GM21786 (cell line): ENCODE data around the gene MGAT4B.

Source experiments
- ATAC-seq: cut with Tn5 transposase; IDR thresholded peaks from one replicate; pipeline ENCODE4 v1.9.1; 2021; ENCODE audit not compliant: unreplicated experiment

The MGAT4B gene

GRCh38 chr5:179749857-179750508 is 56.7 kb downstream of the MGAT4B start:
- no peak for ATAC-seq

GRCh38 chr5:179747811-179748210 is 58.9 kb downstream of the MGAT4B start:
- ATAC-seq, result no peak
